ENCODE measurements around the gene COQ4.

GRCh38 chr9:128323791-128324190 is 1.2 kb downstream of the COQ4 start:
- no peak for TF ChIP-seq CTCF (IDR thresholded peaks at IDR 0.05; ENCODE audit: insufficient read depth, low read depth, low read length)
- no peak for TF ChIP-seq EZH2 (IDR thresholded peaks at IDR 0.05; ENCODE audit: insufficient read depth, low read length)
